Peyer's patch (tissue), 4 donors: ENCODE results near the gene TMEM132D.

Source experiments
- CTCF ChIP-seq, 6 experiments: fragments of 450-650 bp in 4 of 6; fragments of 200-600 bp in 2 of 6; sonication (generic) in 1 of 6; IDR thresholded peaks; one replicate each; pipeline ENCODE4 v1.5.1; 2017 to 2019; ENCODE audit warnings: antibody characterized with exemption in 6 of 6, mild to moderate bottlenecking in 3 of 6, moderate library complexity in 1 of 6
- POLR2A ChIP-seq, 2 donors: fragments of 450-650 bp; IDR thresholded peaks; one replicate each; pipeline ENCODE4 v1.5.1; 2017; ENCODE audit warnings: antibody characterized with exemption in 2 of 2, mild to moderate bottlenecking in 2 of 2, moderate library complexity in 2 of 2

DNA sequence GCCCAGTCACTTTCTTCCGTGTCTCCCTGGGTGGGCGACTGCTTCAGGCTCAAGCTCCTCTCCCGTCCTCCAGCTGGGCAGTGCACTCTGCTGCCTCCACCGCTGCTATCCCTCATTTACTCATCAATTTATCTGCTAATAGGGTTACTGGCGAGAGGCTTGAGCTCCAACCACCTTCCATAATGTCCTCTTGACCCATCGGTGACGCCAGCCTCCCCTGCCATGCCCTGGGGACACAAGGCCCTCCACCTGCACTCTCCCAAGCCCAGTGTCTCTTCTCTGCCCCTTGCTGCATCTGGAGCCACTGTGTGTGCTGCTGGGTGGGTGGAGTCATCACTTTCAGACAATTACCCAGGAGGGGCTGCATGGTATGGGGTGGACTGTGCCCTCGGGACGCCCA is 78.5 kb downstream of the TMEM132D start:
- no peak for TF ChIP-seq POLR2A (IDR thresholded peaks at IDR 0.05)
- TF ChIP-seq CTCF (IDR thresholded peaks at IDR 0.05), result no peak
